Stimulated activated CD4-positive, alpha-beta T cell treated with anti-CD3 and anti-CD28 coated beads, Interleukin-1b, Interleukin-23, amount 100 ng/mL, for 24 hours (primary cell): ENCODE results near the gene ALDH3A2.
A peak's percentile ranks its signal among the peaks of the same experiment; 100 is the strongest.

ENCODE experiments used
- DNase-seq, 4 experiments: peaks; one replicate each; pipeline ENCODE4 v3.0.0-alpha.2; 2020; ENCODE audit warnings: low read depth in 4 of 4, low spot score in 1 of 4

Gene ALDH3A2

GRCh38 chr17:19648475-19649273, at the start of gene ALDH3A2:
TSS of gene ALDH3A2 (plus strand) at chr17:19648751. CDS start at chr17:19648972, 221 bp downstream.
- DNase-seq = peak; percentile 85 to 94 (median 91)

DNA sequence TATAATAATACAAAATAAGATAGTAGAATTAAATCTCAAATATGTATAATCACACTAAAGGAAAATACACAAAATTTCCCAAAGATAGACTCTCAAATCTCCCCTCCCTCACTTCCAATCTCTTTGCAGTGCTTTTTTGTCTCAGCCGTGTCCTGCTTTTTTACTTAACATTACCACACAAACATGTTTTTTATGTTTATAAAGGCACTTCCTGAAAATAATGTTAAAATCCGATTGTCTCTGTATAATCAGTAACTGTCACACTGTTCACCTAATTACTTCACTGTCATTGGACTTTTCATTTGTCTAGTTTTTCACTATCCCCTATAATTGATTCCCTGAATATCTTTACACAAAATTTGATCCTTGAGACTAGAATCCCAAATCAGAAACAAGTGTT, 38.2 kb upstream of the ALDH3A2 start:
- no peak for DNase-seq

DNA sequence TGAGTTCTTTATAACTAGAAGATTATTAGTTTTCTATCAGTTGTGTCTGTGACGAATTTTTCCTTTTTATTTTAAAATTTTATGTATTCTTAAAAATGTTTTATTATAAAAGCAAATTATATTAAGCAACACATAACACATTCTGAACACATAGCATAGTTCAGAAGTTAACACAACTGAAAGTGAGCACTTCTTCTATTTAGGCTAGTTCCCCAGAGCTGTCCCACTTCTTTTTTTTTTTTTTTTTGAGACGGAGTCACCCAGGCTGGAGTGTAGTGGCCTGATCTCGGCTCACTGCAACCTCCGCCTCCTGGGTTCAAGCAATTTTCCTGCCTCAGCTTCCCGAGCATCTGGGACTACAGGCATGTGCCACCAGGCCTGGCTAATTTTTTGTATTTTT, 37.7 kb upstream of the ALDH3A2 start:
- DNase-seq = no peak

DNA sequence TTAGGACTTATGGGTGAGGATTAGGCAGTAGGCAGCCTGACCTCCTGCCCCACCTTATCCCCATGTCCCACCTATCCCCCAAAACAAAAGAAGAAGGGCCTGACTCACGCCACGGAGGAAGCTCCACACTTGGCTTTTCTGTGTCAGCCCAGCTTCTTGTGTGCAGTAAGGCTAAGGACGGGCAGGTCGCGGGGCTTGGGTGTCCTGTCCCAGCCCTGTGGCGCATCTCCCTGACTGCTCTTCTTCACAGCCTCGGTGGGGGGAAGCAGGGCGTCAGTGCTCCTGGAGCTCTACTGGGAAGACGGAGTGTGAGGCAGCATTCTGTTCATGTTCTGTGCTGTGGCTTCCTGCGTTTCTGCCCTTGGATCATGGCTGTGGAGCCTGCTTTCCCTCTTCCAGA, 34.6 kb upstream of the ALDH3A2 start:
- DNase-seq = no peak

- DNase-seq = no peak
These were observed 33.7 kb upstream of the ALDH3A2 start for GRCh38 chr17:19614900-19615299.

DNA sequence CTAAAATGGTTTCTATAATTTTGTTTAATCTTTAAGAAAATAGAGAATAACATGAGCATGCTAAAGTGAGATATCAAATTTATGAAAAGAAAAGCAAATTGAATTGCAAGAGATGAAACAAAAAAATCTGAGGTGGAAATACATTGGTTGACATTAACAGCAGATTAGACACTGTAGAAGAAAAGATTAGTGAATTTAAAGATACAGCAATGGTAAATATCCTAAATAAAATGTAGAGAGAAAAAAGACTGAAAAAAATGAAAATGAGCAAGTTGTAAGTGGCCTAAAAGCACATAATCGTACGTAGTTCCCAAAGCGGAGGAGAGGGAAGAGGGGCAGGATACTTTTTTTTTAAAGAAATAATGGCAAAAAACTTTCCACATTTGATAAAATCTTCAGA, 30.5 kb upstream of the ALDH3A2 start:
- DNase-seq = no peak

DNA sequence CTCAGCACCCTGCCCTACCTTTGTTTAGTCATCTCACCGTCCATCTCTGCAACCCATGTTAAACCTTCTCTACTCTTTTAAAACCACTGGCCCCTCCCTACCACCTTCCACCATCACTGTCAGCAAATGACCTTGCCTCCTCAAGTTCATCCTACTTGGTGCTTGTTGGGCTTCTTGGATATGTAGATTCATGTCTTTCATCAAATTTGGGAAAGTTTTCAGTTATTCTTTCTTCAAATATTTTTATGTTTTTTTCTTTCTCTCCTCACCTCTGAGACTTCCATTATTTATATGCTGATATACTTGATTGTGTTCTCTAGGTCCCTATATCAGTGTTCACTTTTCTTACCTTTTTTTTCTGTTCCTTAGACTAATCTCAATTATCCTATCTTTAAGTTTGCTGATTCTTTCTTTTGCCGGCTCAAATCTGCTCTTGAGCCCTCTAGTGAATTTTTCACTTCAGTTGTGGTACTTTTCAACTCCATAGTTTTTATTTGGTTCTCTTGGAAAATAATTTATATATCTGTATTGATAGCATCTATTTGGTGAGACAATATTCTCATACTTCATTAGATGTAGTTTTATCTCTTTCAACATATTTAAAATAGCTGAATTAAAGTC, 28.7 kb upstream of the ALDH3A2 start:
- no peak for DNase-seq

- no peak for DNase-seq
These were observed 26.9 kb upstream of the ALDH3A2 start for GRCh38 chr17:19621697-19622096.

GRCh38 chr17:19626079-19626478, 22.5 kb upstream of the ALDH3A2 start:
- no peak for DNase-seq

DNA sequence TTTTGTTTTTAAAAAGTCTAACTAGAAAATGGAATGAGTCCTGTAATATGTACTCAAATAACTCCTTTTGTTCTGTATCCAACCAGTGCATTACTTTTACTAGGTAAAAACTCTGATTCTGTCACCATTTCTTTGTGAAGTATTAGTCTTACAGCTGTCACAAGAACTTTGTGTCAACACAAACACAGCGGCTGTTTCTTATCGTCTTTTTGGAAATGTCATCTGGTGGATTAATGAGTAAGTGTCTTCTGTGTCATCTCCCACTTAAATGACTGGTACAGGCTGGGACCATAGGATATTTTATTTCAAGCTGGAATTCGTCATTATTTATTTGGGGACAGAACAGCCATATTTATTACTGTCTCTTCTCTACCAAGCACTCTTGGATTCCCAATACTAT, 19.1 kb upstream of the ALDH3A2 start:
- DNase-seq = no peak

- DNase-seq = no peak
These were observed 18.5 kb upstream of the ALDH3A2 start for GRCh38 chr17:19630035-19630434.

DNA sequence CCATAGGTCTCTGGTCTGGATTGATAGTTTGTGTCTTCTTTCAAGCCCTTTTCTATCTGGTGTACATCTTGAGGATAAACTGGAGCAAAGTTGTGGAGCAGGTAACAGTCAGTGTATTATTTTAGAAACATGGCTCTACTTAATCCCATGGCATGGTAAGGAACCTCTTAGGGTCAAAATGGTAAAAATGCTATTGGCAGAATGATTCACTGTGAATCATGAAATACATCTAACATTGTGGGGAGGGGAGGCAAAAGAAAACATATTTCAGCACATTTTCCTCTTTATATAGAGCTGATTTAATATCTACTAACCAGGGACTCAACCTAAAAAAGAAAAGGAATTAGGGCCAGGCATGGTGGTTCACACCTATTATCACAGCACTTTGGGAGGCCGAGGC, 17.9 kb upstream of the ALDH3A2 start:
- DNase-seq = no peak

- DNase-seq = no peak
These were observed 16.6 kb upstream of the ALDH3A2 start for GRCh38 chr17:19631905-19632304.

- no peak for DNase-seq
These were observed 6.7 kb upstream of the ALDH3A2 start for GRCh38 chr17:19641687-19642372.

DNA sequence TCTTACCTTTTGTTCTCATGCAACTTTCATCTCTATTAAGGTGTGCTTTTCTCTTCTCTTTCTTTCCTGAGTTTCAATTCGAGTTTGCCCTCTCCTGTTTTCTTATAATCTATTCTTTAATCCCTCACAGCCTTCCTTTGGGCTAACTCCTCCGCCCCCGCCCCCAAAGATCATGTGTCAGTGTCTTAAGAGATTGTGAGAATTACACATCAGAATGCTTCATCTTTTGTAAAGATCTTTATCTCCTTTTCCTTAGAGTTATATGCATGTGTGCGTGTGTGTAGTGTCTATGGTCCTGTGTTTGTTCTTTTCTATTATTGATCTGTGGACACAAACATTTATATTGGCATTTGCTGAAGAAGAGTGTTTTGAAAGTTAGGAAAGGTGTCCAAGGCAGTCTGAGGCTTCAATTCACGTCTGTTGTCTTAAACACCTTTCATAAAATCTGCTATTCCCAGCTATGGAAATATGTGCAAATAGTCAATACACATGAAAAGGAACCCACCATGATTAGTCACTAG, 6.1 kb upstream of the ALDH3A2 start:
- DNase-seq = no peak

GRCh38 chr17:19644493-19645210, 3.9 kb upstream of the ALDH3A2 start:
- DNase-seq = no peak

GRCh38 chr17:19645734-19646201, 2.8 kb upstream of the ALDH3A2 start:
- DNase-seq = peak; percentile 4 to 32 (median 14)

- no peak for DNase-seq
These were observed 1.5 kb upstream of the ALDH3A2 start for GRCh38 chr17:19646788-19647696.

DNA sequence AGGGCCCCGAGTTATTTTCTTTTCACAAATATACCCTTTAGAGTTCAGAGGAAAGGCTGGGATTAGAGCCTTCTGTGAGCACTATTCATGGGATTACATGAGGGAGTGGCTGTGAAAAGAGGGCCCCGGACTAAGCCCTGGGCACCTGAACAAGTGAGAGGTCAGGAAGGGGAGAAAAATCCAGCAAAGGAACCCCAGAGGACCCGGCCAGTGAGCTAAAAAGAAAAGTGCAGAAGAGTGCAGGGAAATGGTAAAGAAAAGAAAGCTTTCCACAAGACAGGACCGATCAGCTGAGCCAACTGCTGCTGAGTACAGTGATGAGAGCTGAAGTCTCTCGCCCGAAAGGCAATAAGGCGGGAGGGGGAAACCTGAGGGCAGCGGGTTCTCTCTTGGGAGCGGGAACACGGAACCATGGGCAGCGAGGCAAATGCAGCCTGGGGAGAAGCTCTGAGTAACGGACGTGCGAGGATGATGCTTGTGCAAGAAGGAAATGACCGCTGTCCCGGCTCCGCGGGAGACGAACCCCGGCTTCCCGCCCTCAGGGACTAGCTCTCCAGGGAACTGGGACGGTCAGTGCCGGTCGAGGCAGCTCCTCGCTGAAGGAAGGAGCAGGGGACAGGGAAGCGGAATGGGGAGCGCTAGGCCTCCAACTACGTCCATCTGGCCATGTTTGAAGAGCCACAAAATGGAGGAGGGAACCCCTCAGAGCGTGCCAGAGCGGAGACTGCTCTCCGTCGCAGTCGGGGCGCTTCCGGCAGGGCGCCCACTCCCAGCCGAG, 665 bp upstream of the ALDH3A2 start:
- DNase-seq = peak; percentile 0 to 17 (median 13)

DNA sequence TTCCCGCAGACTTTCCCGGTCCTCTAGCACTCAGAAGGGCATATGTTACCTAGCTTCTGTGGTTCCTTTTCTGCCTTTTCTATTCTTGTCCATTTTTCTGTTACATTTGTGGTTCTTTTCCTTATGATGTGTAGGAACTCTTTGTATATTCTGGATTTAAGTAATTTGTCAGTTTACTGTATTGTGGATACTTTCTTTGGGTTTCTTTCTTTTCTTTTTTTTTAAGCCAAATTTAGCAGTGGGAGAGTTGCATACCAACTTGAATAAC, 657 bp downstream of the ALDH3A2 start:
- no peak for DNase-seq
